K562 (cell line): Measurements from ENCODE around the gene CMTM8. TPM values are rescaled to one million over a fixed set of nuclear protein-coding genes. Genes with fewer than 3 reads are reported as not detected.
A peak's percentile ranks its signal among the peaks of the same experiment; 100 is the strongest.

Experiments used
- ATAC-seq: fragments of 200-7000 bp; cut with Tn5 transposase; 3 replicates; pipeline ENCODE4 v1.9.1; 2020; ENCODE audit warnings: moderate library complexity
- BruUV-seq: library from RNA; stranded (reverse); fragments of 400-500 nt; replicated peaks from 2 replicates; lab custom pipeline; 2021; lab: Mats Ljungman, UMichigan
- CTCF ChIA-PET: fragments of 300-600 bp; formaldehyde crosslinking; extraction: SDS; loops from one replicate; lab custom pipeline; 2021; ENCODE audit warnings: low intra/inter-chr PET ratio; lab: Yijun Ruan, JAX
- POLR2A ChIA-PET: fragments of 300-600, 350-650 bp; sonication (Branson Sonifier 250); formaldehyde crosslinking; extraction: SDS; loops from one replicate; lab custom pipeline; 2021; ENCODE audit warnings: antibody characterized with exemption, inconsistent platforms; lab: Yijun Ruan, JAX
- DNase-seq, 4 experiments: peaks; one replicate each; pipeline versions ENCODE4 v3.0.0 to v3.0.0-alpha.2; 2011 to 2018; ENCODE audit warnings: low spot score in 3 of 4, mixed read lengths in 3 of 4; ENCODE audit errors: extremely low read depth in 1 of 4
- FAIRE-seq: peaks from 2 replicates; lab custom pipeline; 2011; peaks lifted over from hg19 to GRCh38; lab: Jason Lieb, UNC
- H2AFZ ChIP-seq: 2 replicates; pipeline ENCODE4 v1.6.0; 2011; ENCODE audit warnings: low read depth, low read length, control low read depth, inconsistent platforms
- H3K27ac ChIP-seq: fragments of 200-600 bp; 3 replicates; pipeline ENCODE4 v1.8.0; 2011; ENCODE audit warnings: low read depth, mild to moderate bottlenecking, control low read depth, inconsistent platforms, low read length, moderate library complexity, mixed read lengths; ENCODE audit errors: extremely low read depth
- H3K27me3 ChIP-seq, 2 experiments: fragments of 300-600 bp in 1 of 2; 2 replicates in 1 of 2; 3 replicates in 1 of 2; pipeline versions ENCODE4 v1.6.0 to v1.8.0; 2011; ENCODE audit warnings: inconsistent platforms in 2 of 2, low read length in 2 of 2, mild to moderate bottlenecking in 1 of 2, mixed read lengths in 1 of 2, moderate library complexity in 1 of 2; ENCODE audit not compliant: control insufficient read depth in 2 of 2, insufficient read depth in 2 of 2
- H3K36me3 ChIP-seq: fragments of 300-600 bp; 3 replicates; pipeline ENCODE4 v1.8.0; 2011; ENCODE audit warnings: mild to moderate bottlenecking, low read length, inconsistent platforms; ENCODE audit not compliant: control insufficient read depth, insufficient read depth
- H3K4me1 ChIP-seq, 2 experiments: fragments of 200-600 bp in 1 of 2; replicated peaks in 1 of 2; 2 replicates in 1 of 2; 3 replicates in 1 of 2; pipeline versions ENCODE4 v1.5.1 to v1.8.0; 2011; ENCODE audit warnings: inconsistent platforms in 2 of 2, low read length in 2 of 2, mild to moderate bottlenecking in 1 of 2, mixed read lengths in 1 of 2, moderate library complexity in 1 of 2; ENCODE audit not compliant: control insufficient read depth in 2 of 2, insufficient read depth in 2 of 2
- H3K4me2 ChIP-seq: 2 replicates; pipeline ENCODE4 v1.6.1; 2011; ENCODE audit warnings: low read length, control low read depth, inconsistent platforms, mixed read lengths; ENCODE audit not compliant: insufficient read depth
- H3K4me3 ChIP-seq: fragments of 200-600 bp; sonication (generic), shearing (Covaris generic); 2 replicates; pipeline ENCODE4 v1.5.1; 2016; ENCODE audit warnings: control low read depth, inconsistent platforms
- H3K79me2 ChIP-seq: fragments of 200-600 bp; 3 replicates; pipeline ENCODE4 v1.8.0; 2011; ENCODE audit warnings: low read length, inconsistent platforms; ENCODE audit not compliant: control insufficient read depth, insufficient read depth
- H3K9ac ChIP-seq, 2 experiments: 2 replicates each; pipeline versions ENCODE4 v1.6.0 to v1.6.1; 2011; ENCODE audit warnings: low read depth in 2 of 2, low read length in 2 of 2, control low read depth in 1 of 2, inconsistent platforms in 1 of 2, mild to moderate bottlenecking in 1 of 2, mixed read lengths in 1 of 2; ENCODE audit not compliant: insufficient read depth in 1 of 2
- H3K9me1 ChIP-seq: one replicate; pipeline ENCODE4 v1.6.0; 2011; ENCODE audit warnings: inconsistent platforms, mild to moderate bottlenecking, low read length, moderate library complexity; ENCODE audit not compliant: control insufficient read depth, insufficient read depth
- H3K9me3 ChIP-seq: replicated peaks from 2 replicates; pipeline ENCODE4 v1.5.1; 2011; ENCODE audit warnings: low read depth, low read length, inconsistent platforms; ENCODE audit not compliant: control insufficient read depth, insufficient read depth
- H4K20me1 ChIP-seq: replicated peaks from 2 replicates; pipeline ENCODE4 v1.6.1; 2011; ENCODE audit warnings: low read length, inconsistent platforms, mixed read lengths; ENCODE audit not compliant: control insufficient read depth, insufficient read depth
- BDP1 ChIP-seq: IDR thresholded peaks from 3 replicates; pipeline ENCODE4 v1.6.1; 2011; ENCODE audit not compliant: insufficient read length, insufficient read depth
- CAMTA2 ChIP-seq: fragments of 250-450 bp; sonication (Bioruptor Pico); conservative IDR thresholded peaks from 2 replicates; pipeline ENCODE4 v1.5.1; 2022
- HDAC1 ChIP-seq, 2 experiments: fragments of 450-650 bp; IDR thresholded peaks; 2 replicates each; pipeline ENCODE4 v1.6.1; 2016 to 2017; ENCODE audit warnings: inconsistent platforms in 1 of 2, mild to moderate bottlenecking in 1 of 2, moderate library complexity in 1 of 2
- MAFF ChIP-seq: IDR thresholded peaks from 2 replicates; pipeline ENCODE4 v1.6.1; 2012; ENCODE audit warnings: low read length, improper control_type of control experiment
- MYBL2 ChIP-seq, 2 experiments: fragments of 450-650 bp in 1 of 2; sonication (generic) in 1 of 2; formaldehyde crosslinking in 1 of 2; IDR thresholded peaks; 2 replicates each; pipeline versions ENCODE4 v1.6.1 to v1.8.1; 2017 to 2022; ENCODE audit warnings: borderline replicate concordance in 1 of 2, inconsistent platforms in 1 of 2, low read depth in 1 of 2, mild to moderate bottlenecking in 1 of 2, missing genetic modification reagents in 1 of 2, moderate library complexity in 1 of 2
- NFIC ChIP-seq: fragments of 450-650 bp; IDR thresholded peaks from 2 replicates; pipeline ENCODE4 v1.6.1; 2017; ENCODE audit warnings: mild to moderate bottlenecking, inconsistent platforms
- WGBS: fragments of 100-300 bp; shearing (Covaris generic); methylation state at CpG from one replicate; pipeline ENCODE4 v1.1.6; 2016; ENCODE audit warnings: low coverage, mixed read lengths; ENCODE audit not compliant: insufficient coverage; ENCODE audit errors: missing lambda C conversion rate; 5-methylcytosine and 5-hydroxymethylcytosine counted together
- in situ Hi-C: fragments of 300-500 bp; cut with MboI; formaldehyde crosslinking; loops from 4 replicates; pipeline ENCODE4 v1.15.0; 2018; ENCODE audit warnings: inconsistent platforms, mixed read lengths
- intact Hi-C: fragments of 100-400 bp; cut with micrococcal nuclease; formaldehyde crosslinking; loops from 2 replicates; pipeline ENCODE4 v1.14.2; 2022
- polyA plus RNA-seq, 8 experiments: library from polyadenylated mRNA; depleted of rRNA in 4 of 8; stranded (reverse) in 5 of 8; unstranded in 3 of 8; fragments of >200 nt; fragmentation: Nextera tagmentation in 2 of 8; fragmentation: Illumina TruSeq in 1 of 8; extraction: Ambion mirVana in 2 of 8; extraction: Trizol in 1 of 8; gene quantifications; 2 replicates each; pipeline versions ENCODE4 v1.2.1 to v1.2.3, GENCODE V29; 2011 to 2014; ENCODE audit warnings: inconsistent platforms in 1 of 8, missing spikeins in 1 of 8
- total RNA-seq, 7 experiments: library from RNA; depleted of rRNA in 6 of 7; stranded (reverse); fragments of >200 nt in 6 of 7; fragmentation: Illumina TruSeq in 2 of 7; extraction: Trizol in 2 of 7; gene quantifications; 2 replicates each; pipeline versions ENCODE4 v1.2.1 to v1.2.3, GENCODE V29; 2011 to 2021; ENCODE audit warnings: low replicate concordance in 1 of 7
- TF ChIP-seq, protein P1 (sequence below): fragments of 450-650 bp; IDR thresholded peaks from 2 replicates; pipeline ENCODE4 v1.6.1; 2016; ENCODE audit warnings: antibody characterized with exemption

Gene CMTM8
- total and polyA plus RNA-seq, 9 of the 15 experiments (the other 6 are each of a cell fraction or from before 2014, with no cell fraction given), result not detected

DNA sequence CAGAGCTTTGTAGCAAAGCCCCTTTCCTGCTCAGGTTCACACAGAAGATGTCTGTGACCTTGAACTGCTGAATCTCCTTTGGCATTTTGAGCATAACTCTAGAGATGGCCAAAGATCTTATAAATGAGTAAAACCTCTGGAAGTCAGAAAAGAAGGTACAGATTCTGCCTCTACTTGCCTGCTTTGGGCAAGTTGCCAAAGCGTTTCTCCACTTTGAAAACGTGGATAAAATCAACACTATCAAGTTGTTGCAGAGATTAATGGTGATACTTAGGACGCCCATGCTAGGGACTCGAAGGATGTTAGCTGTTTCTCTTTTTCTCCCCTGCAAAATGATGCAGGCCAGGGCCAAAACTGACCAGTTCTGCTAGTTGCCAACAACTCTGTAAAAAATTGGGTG, 85.1 kb downstream of the CMTM8 start:
- Histone ChIP-seq H3K9me3 (no peaks in the 10 kb centered on the region), H3K79me2 (no peaks in the 10 kb centered on the region), H3K9me1 (no peaks in the 10 kb centered on the region), H3K4me2 (no peak overlapping the region), H3K27ac (no peak overlapping the region), H3K4me3 (no peak overlapping the region), H2AFZ (no peak overlapping the region), H3K4me1 (no peaks in the 10 kb centered on the region), H3K9ac (no peak overlapping the region), H3K36me3 (no peaks in the 10 kb centered on the region), H4K20me1 (no peaks in the 10 kb centered on the region), H3K27me3 (peaks cover 6 to 25% of the 10 kb centered on the region in 2 experiments; a peak in 3 of 5 replicates)
- POLR2A ChIA-PET, result interaction anchor here (1.0 kb wide), 1 partner anchor 11 kb away, joined by 3 read pairs; no protein-coding TSS in a partner anchor
- intact Hi-C loops (no loop called here), in situ Hi-C loops (no loop called here)
- DNase-seq (no peak), ATAC-seq (no peak), FAIRE-seq (no peak)
- CTCF ChIA-PET, result no interaction called here
- WGBS, result under 1% methylated on average over 4 of the region's 4 CpGs
- no TSS peak for BruUV-seq
- TF ChIP-seq, protein P1, sequence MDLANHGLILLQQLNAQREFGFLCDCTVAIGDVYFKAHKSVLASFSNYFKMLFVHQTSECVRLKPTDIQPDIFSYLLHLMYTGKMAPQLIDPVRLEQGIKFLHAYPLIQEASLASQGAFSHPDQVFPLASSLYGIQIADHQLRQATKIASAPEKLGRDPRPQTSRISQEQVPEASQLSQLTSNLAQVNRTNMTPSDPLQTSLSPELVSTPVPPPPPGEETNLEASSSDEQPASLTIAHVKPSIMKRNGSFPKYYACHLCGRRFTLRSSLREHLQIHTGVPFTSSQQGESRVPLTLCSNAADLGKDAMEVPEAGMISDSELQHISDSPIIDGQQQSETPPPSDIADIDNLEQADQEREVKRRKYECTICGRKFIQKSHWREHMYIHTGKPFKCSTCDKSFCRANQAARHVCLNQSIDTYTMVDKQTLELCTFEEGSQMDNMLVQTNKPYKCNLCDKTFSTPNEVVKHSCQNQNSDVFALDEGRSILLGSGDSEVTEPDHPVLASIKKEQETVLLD, result no peak
- TF ChIP-seq NFIC, result peak; percentile 30; the same call in 1 of the 2 replicates
- TF ChIP-seq BDP1, result no peak
- no peak for TF ChIP-seq HDAC1 (IDR thresholded peaks at IDR 0.05)
- no peak for TF ChIP-seq CAMTA2 (CRISPR knock-in tag)

GRCh38 chr3:32325201-32325600, 86.7 kb downstream of the CMTM8 start:
- CTCF ChIA-PET, result no interaction called here
- Histone ChIP-seq H3K4me3 (no peak overlapping the region), H4K20me1 (no peaks in the 10 kb centered on the region), H3K79me2 (no peaks in the 10 kb centered on the region), H3K4me1 (no peaks in the 10 kb centered on the region), H3K9ac (no peak overlapping the region), H3K4me2 (no peak overlapping the region), H3K9me3 (no peaks in the 10 kb centered on the region), H3K9me1 (no peaks in the 10 kb centered on the region), H2AFZ (no peak overlapping the region), H3K36me3 (no peaks in the 10 kb centered on the region), H3K27ac (no peak overlapping the region), H3K27me3 (peaks cover 4 to 20% of the 10 kb centered on the region in 2 experiments; a peak in 3 of 5 replicates)
- no peak for DNase-seq
- BruUV-seq, result no TSS peak
- WGBS, result 0% methylated on average over 4 of the region's 4 CpGs
- intact Hi-C loops, result no loop called here
- ATAC-seq, result no peak
- FAIRE-seq, result no peak
- POLR2A ChIA-PET, result no interaction called here
- in situ Hi-C loops, result no loop called here
- TF ChIP-seq MYBL2 (IDR thresholded peaks at IDR 0.05; ENCODE audit: low read depth) (no peak), MYBL2 (CRISPR knock-in tag; IDR thresholded peaks at IDR 0.05; ENCODE audit: borderline replicate concordance) (no peak), MAFF (no peak)
